GM12872 (cell line): ENCODE data around the gene GPD1L.

ENCODE experiments used
- CTCF ChIP-seq: IDR thresholded peaks from 3 replicates; pipeline ENCODE4 v1.5.1; 2011; ENCODE audit warnings: low read depth, mild to moderate bottlenecking, low read length, moderate library complexity; ENCODE audit not compliant: insufficient read depth

The GPD1L gene

DNA sequence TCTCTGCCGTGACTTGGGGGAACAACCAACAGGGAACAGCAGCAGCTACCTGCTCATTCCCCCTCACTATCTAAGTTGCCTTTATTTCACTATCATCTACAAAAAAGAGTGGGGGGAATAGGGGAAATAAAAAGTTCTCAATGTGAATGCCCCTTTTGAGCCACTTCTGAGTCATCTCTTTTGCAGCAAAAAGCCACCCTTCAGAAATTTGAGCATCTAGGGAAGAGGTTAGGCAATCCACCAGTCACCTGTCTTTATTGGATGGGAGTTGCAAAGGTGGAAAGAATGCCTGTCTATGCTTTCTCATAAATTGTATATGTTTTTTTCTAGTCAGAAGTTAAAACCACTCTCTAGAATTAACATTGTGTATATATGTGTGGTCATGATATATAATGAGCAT lies 41.1 kb downstream of the GPD1L start:
- no peak for TF ChIP-seq CTCF

DNA sequence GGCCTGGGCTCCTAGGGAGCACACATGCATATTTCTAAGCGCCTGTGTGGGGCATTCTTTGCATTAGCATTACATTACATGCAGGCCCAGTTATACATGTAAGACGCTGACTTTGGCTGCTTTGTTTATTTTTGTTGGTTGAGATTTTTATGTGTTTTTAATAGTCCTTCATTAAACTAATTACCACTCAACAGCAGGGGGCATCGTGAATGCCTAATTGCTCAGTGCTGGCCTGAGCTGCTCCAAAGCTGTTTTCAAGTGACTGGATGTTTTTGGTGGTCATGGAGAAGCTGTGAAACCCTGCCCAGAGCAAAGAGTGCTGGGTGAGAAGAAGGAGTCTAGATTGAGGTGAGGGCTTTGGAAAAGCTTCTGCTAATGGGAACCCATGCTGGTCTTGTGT lies 41.5 kb downstream of the GPD1L start:
- TF ChIP-seq CTCF = 0 out of 3 replicates have a peak, but pooled peaks have one; percentile 6

- TF ChIP-seq CTCF = no peak
These were observed 41.9 kb downstream of the GPD1L start for GRCh38 chr3:32148351-32148750.

DNA sequence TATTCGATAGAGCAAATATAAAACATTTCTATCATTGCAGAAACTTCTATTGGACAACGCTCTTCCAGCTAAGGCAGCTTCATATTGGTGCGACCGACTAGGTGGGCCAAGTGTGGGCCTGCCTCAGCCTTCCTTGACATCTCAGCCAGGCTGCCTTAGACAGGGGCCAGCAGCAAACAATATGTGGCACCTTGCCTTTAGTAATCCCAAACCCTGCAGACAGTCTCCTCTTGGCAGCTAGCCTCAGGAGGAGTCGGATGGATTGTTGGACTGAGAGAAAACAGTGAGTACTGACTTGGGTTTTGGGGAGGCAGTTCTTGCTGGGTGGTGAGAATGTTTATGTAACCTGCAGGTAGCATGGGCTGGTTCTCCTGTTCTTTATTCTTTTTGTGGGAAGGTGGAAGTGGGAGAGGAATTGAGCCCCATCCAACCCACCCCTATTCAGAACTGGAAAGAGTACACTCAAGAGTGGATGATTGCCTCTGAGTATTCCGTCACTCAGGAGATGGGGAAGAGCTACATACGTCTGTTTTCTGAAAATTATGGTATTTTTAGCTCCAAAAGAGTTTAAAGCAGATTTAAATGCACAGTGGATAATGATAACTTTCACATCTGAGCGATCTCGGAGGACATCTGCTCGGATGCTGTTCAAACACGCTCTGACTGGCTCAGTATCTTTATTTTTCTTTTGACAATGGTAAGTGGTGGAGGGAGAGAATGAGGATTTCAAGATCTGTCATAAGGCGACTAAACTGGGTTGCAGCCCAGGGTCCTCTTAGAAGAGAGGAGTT lies 47.2 kb downstream of the GPD1L start:
- TF ChIP-seq CTCF = no peak

GRCh38 chr3:32154205-32154579 lies 47.8 kb downstream of the GPD1L start:
- peak; percentile 35; the same call in 1 of the 3 replicates for TF ChIP-seq CTCF

DNA sequence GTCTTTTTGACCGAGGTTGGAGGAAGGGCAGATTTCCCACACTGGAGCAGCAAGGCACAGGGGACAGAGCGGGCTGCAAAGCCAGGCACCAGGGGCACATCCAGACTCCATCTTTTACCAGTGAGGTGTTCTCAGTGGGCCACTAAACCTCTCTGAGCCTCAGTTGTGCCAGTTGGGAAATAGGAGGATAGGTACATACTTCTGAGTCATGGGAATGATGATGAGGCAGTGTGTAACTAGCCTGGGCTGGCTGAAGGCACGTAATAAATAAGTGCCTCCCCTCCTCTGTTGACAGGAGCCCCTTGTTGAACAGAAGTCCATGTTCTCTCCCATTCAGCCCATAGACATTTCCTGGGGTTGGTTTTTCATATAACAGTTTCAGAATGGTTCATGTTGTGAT lies 48.7 kb downstream of the GPD1L start:
- no peak for TF ChIP-seq CTCF

GRCh38 chr3:32157600-32158264 lies 51.3 kb downstream of the GPD1L start:
- TF ChIP-seq CTCF = no peak
